OCI-LY1 (cell line): Measurements from ENCODE around the gene CRHR1.

Experiments
- EZH2 ChIP-seq: fragments of 200-600 bp; sonication (generic), shearing (Covaris generic); IDR thresholded peaks from 2 replicates; pipeline ENCODE4 v1.8.0; 2017; ENCODE audit warnings: borderline replicate concordance, mixed run types, mild to moderate bottlenecking, antibody characterized with exemption, low read length, moderate library complexity, mixed read lengths
- TF ChIP-seq, protein P1 (sequence below): fragments of 200-600 bp; sonication (generic), shearing (Covaris generic); IDR thresholded peaks from 2 replicates; pipeline ENCODE4 v1.5.1; 2017; ENCODE audit warnings: mild to moderate bottlenecking, antibody characterized with exemption, low read length, moderate library complexity, mixed read lengths

DNA sequence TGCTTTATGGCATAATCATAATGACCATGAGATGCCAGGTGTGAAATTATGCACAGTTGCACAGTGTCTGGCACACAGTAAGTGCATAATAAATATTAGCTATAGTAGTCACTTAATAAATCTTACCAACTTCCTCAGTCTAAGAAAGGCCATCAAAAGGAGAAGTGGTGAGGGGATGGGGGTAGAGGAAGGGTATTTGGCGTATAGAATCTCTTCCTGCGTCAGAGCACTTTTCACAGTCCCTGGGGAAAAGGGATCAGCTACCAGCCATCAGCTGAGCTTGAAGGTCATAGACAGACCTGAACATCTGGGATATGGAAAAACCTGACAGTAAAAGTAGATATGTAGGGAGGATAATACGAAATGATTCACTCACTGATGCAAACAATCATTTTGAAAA, 5.8 kb downstream of the CRHR1 start:
- TF ChIP-seq, protein P1, sequence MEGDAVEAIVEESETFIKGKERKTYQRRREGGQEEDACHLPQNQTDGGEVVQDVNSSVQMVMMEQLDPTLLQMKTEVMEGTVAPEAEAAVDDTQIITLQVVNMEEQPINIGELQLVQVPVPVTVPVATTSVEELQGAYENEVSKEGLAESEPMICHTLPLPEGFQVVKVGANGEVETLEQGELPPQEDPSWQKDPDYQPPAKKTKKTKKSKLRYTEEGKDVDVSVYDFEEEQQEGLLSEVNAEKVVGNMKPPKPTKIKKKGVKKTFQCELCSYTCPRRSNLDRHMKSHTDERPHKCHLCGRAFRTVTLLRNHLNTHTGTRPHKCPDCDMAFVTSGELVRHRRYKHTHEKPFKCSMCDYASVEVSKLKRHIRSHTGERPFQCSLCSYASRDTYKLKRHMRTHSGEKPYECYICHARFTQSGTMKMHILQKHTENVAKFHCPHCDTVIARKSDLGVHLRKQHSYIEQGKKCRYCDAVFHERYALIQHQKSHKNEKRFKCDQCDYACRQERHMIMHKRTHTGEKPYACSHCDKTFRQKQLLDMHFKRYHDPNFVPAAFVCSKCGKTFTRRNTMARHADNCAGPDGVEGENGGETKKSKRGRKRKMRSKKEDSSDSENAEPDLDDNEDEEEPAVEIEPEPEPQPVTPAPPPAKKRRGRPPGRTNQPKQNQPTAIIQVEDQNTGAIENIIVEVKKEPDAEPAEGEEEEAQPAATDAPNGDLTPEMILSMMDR, result no peak
- TF ChIP-seq EZH2, result no peak
